SHP77 (cell line): ENCODE results near the gene HSD17B7.

Source experiments
- DNase-seq, 2 experiments: peaks; one replicate each; lab custom pipeline; 2025; lab: John Stamatoyannopoulos, UW

Gene HSD17B7

DNA sequence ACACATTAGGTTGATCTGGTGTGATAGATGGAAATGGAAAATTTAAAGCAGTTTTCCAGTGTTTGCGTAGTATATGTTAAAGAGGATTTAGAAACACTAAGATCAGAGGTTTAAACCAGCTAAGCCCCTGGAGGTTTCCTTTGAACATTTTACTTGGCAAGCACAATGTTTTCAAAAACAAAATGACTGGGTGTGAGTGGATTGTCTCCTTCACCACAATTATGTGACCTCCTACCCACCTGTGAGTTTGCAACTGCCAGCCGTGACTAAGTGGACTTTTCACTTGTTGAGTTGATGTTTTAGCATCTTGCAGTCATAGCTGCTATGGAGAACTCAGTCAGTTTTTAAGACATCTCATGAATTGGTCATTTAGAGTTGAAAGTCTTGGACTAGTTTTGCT is 65.8 kb downstream of the HSD17B7 start:
- DNase-seq: no peak

DNA sequence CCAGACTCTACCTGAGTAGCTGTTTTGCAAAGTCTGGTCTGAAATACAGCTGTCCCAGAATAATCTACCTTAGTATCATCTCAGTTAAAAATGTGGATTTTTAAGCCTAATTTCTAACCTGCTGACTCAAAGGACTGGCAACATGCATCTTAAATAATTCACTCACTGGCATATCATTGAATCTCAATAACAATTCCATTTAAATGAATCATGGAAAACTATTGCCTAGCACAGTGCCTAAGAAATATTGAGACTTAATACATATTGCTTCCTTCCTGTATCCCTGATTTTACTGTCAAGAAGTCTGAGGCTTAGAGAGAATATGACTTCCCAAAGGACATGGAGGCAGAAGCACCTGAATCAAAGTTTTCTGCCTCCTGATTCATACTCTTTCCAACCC is 67.3 kb downstream of the HSD17B7 start:
- DNase-seq: no peak

DNA sequence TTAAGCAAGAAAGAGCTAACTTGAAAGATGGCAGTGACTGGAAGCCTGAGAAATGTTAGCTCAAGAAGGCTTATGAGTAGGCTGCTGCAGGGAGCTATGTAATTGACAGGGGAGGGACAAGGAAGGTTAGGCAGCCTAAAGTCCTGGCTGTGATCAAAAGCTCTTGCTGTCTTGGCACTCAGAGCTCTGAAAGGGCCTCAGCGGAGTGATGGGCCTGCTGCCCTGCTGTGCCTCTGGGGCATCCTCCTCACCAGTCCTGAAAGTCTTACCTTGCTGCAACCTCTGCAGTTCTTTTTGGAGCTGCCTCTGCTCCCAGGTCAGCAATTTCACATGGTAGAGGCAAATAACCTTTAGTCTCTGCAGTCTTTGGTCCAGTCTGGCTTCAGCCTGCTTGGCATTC is 68.7 kb downstream of the HSD17B7 start:
- DNase-seq: no peak

DNA sequence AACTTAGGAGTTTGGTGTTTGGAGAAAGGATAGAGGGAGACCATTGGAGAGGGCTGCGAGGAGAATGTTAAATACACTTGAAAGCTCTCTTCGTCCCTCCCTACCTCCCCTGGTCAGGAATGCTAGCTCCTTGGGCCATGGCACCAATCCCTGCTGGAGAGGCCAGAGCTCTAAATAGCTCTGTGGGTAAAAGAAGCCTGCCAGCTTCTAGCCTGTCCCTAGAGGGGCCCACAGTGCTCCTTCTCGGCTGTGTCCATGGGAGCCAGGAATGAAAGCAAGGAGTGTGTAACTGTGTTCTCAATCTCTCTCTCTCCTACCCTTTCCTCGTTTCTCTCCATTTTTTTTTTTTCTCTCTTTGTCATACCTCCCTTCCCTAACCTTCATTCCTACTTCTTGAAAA is 70.6 kb downstream of the HSD17B7 start, which contains the start of gene CCDC190:
TSS of gene CCDC190 (minus strand) at position 75 of the 400 bp plus-strand sequence. CDS start 1,529 bp downstream, outside the sequence.
- no peak for DNase-seq

DNA sequence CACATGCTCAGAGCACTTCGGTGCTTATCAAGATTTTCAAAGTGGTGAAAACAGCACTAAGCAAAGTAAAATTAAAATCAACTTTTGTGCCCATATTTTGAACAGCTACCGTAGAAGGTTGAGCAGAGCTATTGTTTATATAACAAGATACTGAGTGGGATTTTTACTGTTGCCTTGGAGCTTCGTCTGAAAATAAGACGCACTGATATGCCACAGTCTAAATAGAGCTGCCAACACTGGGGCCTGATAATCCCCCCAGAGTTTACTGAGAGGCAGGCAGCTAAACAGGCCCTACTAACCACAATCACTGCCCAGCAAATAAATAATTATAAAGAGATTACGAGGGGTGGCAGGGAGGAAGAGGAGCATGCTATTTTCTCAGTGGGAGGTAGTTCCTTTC is 71.1 kb downstream of the HSD17B7 start:
- DNase-seq: no peak
